ENCODE measurements around the gene SLC39A8. TPM values are rescaled to one million over a fixed set of nuclear protein-coding genes. Genes with fewer than 3 reads are reported as not detected.
A peak's percentile ranks its signal among the peaks of the same experiment; 100 is the strongest.

The SLC39A8 gene
- total RNA-seq, 4 donors from 2014 or later: 15.0 to 24.1 (median 20.2) TPM

GRCh38 chr4:102339018-102339417 lies 6.3 kb downstream of the SLC39A8 start:
- H3K4me1 ChIP-seq: peaks cover 15% of the 10 kb centered on the region
- H3K4me3 ChIP-seq: no peak overlapping the region
- H3K27ac ChIP-seq: no peak overlapping the region
- 82% methylated on average over 1 of the region's 1 CpG for WGBS
- no peaks in the 10 kb centered on the region for H3K9me3 ChIP-seq
- TF ChIP-seq POLR2AphosphoS5 (IDR thresholded peaks at IDR 0.05) (no peak), EP300 (IDR thresholded peaks at IDR 0.05) (no peak), POLR2A (IDR thresholded peaks at IDR 0.05) (no peak)
- TF ChIP-seq, protein P1, sequence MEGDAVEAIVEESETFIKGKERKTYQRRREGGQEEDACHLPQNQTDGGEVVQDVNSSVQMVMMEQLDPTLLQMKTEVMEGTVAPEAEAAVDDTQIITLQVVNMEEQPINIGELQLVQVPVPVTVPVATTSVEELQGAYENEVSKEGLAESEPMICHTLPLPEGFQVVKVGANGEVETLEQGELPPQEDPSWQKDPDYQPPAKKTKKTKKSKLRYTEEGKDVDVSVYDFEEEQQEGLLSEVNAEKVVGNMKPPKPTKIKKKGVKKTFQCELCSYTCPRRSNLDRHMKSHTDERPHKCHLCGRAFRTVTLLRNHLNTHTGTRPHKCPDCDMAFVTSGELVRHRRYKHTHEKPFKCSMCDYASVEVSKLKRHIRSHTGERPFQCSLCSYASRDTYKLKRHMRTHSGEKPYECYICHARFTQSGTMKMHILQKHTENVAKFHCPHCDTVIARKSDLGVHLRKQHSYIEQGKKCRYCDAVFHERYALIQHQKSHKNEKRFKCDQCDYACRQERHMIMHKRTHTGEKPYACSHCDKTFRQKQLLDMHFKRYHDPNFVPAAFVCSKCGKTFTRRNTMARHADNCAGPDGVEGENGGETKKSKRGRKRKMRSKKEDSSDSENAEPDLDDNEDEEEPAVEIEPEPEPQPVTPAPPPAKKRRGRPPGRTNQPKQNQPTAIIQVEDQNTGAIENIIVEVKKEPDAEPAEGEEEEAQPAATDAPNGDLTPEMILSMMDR (IDR thresholded peaks at IDR 0.05): no peak
- H3K36me3 ChIP-seq: no peaks in the 10 kb centered on the region
- H3K27me3 ChIP-seq: no peaks in the 10 kb centered on the region
- no peak for DNase-seq (ENCODE audit: low spot score in 2 of 2)

- DNase-seq (ENCODE audit: low spot score in 2 of 2): no peak
- 98% methylated on average over 8 of the region's 8 CpGs for WGBS
- Histone ChIP-seq H3K9me3 (no peaks in the 10 kb centered on the region), H3K4me3 (no peak overlapping the region), H3K27me3 (no peaks in the 10 kb centered on the region), H3K36me3 (no peaks in the 10 kb centered on the region), H3K4me1 (peaks cover 9% of the 10 kb centered on the region), H3K27ac (peak overlapping the region; percentile 0)
- TF ChIP-seq POLR2AphosphoS5 (IDR thresholded peaks at IDR 0.05) (no peak), POLR2A (IDR thresholded peaks at IDR 0.05) (no peak), EP300 (IDR thresholded peaks at IDR 0.05) (no peak)
- TF ChIP-seq, protein P1 (IDR thresholded peaks at IDR 0.05): no peak
Measured at GRCh38 chr4:102338405-102338804, 6.9 kb downstream of the SLC39A8 start.

- WGBS: 98% methylated on average over 2 of the region's 2 CpGs
- Histone ChIP-seq H3K4me3 (no peak overlapping the region), H3K36me3 (no peaks in the 10 kb centered on the region), H3K9me3 (no peaks in the 10 kb centered on the region), H3K4me1 (no peaks in the 10 kb centered on the region), H3K27ac (no peak overlapping the region), H3K27me3 (no peaks in the 10 kb centered on the region)
- no peak for TF ChIP-seq POLR2A (IDR thresholded peaks at IDR 0.05)
- TF ChIP-seq, protein P1 (IDR thresholded peaks at IDR 0.05): no peak
- no peak for TF ChIP-seq EP300 (IDR thresholded peaks at IDR 0.05)
- TF ChIP-seq POLR2AphosphoS5 (IDR thresholded peaks at IDR 0.05): no peak
- DNase-seq (ENCODE audit: low spot score in 2 of 2): no peak
Measured at GRCh38 chr4:102335616-102336015, 9.7 kb downstream of the SLC39A8 start.

DNA sequence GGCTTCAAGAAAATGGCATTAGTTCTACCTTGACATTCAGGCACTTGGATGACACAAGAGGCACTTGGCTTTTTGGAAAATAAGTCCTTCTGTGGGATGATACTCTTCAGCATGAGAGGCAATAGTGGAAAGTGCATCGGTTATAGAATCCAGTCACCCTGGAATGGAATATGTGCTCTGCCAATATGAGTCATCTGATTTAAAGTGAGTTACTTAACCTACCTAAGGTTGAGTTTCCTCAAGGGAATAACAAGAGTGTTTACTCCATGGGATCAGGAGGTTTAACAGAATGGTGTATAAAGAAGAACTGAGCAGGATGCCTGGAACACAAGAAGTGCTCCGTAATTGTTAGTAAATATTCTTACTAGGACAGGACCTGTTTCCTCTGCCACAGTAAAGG lies 10.7 kb downstream of the SLC39A8 start:
- TF ChIP-seq EP300 (IDR thresholded peaks at IDR 0.05) (no peak), POLR2A (IDR thresholded peaks at IDR 0.05) (no peak)
- WGBS: 92% methylated on average over 2 of the region's 2 CpGs
- H3K27ac ChIP-seq: no peak overlapping the region
- H3K27me3 ChIP-seq: no peaks in the 10 kb centered on the region
- no peaks in the 10 kb centered on the region for H3K4me1 ChIP-seq
- no peak overlapping the region for H3K4me3 ChIP-seq
- no peaks in the 10 kb centered on the region for H3K36me3 ChIP-seq
- H3K9me3 ChIP-seq: no peaks in the 10 kb centered on the region
- DNase-seq (ENCODE audit: low spot score in 2 of 2): no peak

GRCh38 chr4:102333787-102334186 lies 11.5 kb downstream of the SLC39A8 start:
- TF ChIP-seq EP300 (IDR thresholded peaks at IDR 0.05) (no peak), POLR2AphosphoS5 (IDR thresholded peaks at IDR 0.05) (no peak), POLR2A (IDR thresholded peaks at IDR 0.05) (no peak)
- TF ChIP-seq, protein P1 (IDR thresholded peaks at IDR 0.05): no peak
- DNase-seq (ENCODE audit: low spot score in 2 of 2): no peak
- WGBS: 84% methylated on average over 3 of the region's 3 CpGs

DNA sequence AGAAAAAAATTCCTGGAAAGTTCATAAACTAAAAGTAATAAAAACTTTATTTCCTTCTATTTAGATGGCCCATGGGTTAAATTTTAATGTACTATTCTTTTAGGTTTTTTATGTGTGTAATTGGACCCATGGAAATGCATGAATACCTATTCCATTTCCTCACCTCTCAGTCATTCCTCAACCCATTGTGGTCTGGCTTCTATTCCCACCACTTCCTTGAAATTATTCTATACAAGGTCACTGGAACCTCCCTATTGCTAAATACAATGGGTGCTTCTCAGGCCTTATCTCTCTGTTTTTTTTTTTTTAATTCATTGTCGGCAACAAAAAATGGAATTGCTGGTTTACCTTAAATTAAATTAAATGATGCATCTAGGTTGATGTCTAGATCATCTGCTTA lies 17.2 kb downstream of the SLC39A8 start:
- Histone ChIP-seq H3K27ac (no peak overlapping the region), H3K27me3 (no peaks in the 10 kb centered on the region), H3K9me3 (no peaks in the 10 kb centered on the region), H3K4me1 (no peaks in the 10 kb centered on the region), H3K36me3 (no peaks in the 10 kb centered on the region), H3K4me3 (no peak overlapping the region)
- no peak for DNase-seq (ENCODE audit: low spot score in 2 of 2)
- WGBS: 89% methylated on average over 1 of the region's 1 CpG
- TF ChIP-seq, protein P1 (IDR thresholded peaks at IDR 0.05): no peak
- TF ChIP-seq POLR2A (IDR thresholded peaks at IDR 0.05): no peak
- TF ChIP-seq POLR2AphosphoS5 (IDR thresholded peaks at IDR 0.05): no peak
- no peak for TF ChIP-seq EP300 (IDR thresholded peaks at IDR 0.05)

More at GRCh38 chr4:102333787-102334186, 11.5 kb downstream of the SLC39A8 start:
- no peaks in the 10 kb centered on the region for H3K36me3 ChIP-seq
- no peaks in the 10 kb centered on the region for H3K9me3 ChIP-seq
- no peaks in the 10 kb centered on the region for H3K27me3 ChIP-seq
- no peak overlapping the region for H3K27ac ChIP-seq
- no peaks in the 10 kb centered on the region for H3K4me1 ChIP-seq
- H3K4me3 ChIP-seq: no peak overlapping the region

Data from suprapubic skin (tissue), 4 donors.